ENCODE results near the gene MRPL36.
A peak's percentile ranks its signal among the peaks of the same experiment; 100 is the strongest.

MRPL36 gene

DNA sequence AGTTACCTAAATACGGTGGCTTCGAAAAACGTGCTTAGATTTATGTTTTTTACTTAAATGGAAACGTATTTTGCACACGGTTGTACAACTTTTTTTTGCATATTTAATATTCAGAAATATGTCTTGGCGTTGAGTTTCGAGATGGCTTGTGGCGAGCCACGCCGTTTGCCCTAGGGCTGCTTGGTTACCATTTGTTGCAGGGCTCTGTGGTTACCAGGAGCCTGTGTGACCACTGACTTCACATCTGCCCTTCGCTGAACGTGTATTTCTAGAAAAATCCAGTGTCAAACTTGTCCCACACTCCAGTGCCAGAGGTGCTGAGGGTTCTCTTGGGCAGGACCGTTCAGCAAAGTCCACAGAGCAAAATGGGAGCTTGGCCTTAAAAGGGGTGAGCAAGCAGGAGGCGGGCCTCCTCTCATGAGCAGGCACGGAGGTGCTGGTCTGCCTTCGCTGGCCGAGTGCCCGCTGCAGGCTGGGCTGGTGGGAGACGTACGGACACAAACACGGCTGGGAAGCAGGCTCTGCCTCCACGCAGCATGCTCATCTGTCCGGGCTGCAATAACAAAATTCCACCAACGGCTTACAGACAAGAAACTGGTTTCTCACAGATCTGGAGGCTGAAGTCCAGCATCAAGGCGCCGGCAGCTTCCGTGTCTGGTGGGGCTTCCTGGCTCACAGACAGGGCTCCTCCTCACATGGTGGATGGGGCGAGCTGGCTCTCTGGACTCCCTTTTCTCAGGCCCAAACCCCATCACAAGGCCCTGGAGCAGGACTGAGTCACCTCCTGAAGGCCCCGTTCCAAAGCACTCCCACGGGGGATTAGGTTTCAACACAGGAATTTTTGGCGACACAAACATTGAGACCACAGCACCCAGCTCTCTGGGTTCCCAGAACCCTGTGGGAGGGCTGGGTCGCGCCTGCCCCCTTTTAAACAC lies 5.4 kb downstream of the MRPL36 start:
- no peak for TF ChIP-seq CTCF (conservative IDR thresholded peaks at IDR 0.05; ENCODE audit: low read depth, low read length)
- DNase-seq (ENCODE audit: low read depth), result peak; percentile 92

GRCh38 chr5:1793301-1793740 lies 6.3 kb downstream of the MRPL36 start:
- no peak overlapping the region for H3K4me3 ChIP-seq (ENCODE audit: low read depth, low read length)
- peak; percentile 47 for DNase-seq (ENCODE audit: low read depth)
- no peak for TF ChIP-seq CTCF (conservative IDR thresholded peaks at IDR 0.05; ENCODE audit: low read depth, low read length)

More for the DNA sequence above, 5.4 kb downstream of the MRPL36 start:
- no peak overlapping the region for H3K4me3 ChIP-seq (ENCODE audit: low read depth, low read length)

GRCh38 chr5:1792842-1793266 lies 6.8 kb downstream of the MRPL36 start:
- no peak for TF ChIP-seq CTCF (conservative IDR thresholded peaks at IDR 0.05; ENCODE audit: low read depth, low read length)
- peak; percentile 97 for DNase-seq (ENCODE audit: low read depth)
- no peak overlapping the region for H3K4me3 ChIP-seq (ENCODE audit: low read depth, low read length)

DNA sequence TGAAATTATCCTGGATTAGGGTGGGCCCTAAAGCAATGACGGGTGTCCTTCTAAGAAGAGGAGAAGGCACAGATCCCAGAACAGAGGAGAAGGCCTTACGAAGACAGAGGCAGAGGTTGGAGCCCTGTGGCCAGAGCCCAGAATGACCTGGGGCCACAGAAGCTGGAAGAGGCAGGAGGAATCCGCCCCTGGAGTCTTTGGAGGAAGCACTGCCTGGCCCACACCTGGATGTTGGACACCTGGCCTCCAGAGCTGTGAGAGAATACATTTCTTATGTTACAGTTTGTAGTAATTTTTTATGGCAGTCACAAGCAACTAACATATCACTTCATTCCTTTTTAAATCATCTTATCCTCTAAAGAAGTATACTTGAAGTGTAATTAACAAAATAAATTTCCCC lies 8.5 kb downstream of the MRPL36 start:
- DNase-seq (ENCODE audit: low read depth), result no peak
- no peak overlapping the region for H3K4me3 ChIP-seq (ENCODE audit: low read depth, low read length)
- TF ChIP-seq CTCF (conservative IDR thresholded peaks at IDR 0.05; ENCODE audit: low read depth, low read length), result no peak

GRCh38 chr5:1789834-1790471 lies 9.7 kb downstream of the MRPL36 start:
- peak overlapping the region; percentile 26 for H3K4me3 ChIP-seq (ENCODE audit: low read depth, low read length)
- DNase-seq (ENCODE audit: low read depth), result peak; percentile 79
- no peak for TF ChIP-seq CTCF (conservative IDR thresholded peaks at IDR 0.05; ENCODE audit: low read depth, low read length)

DNA sequence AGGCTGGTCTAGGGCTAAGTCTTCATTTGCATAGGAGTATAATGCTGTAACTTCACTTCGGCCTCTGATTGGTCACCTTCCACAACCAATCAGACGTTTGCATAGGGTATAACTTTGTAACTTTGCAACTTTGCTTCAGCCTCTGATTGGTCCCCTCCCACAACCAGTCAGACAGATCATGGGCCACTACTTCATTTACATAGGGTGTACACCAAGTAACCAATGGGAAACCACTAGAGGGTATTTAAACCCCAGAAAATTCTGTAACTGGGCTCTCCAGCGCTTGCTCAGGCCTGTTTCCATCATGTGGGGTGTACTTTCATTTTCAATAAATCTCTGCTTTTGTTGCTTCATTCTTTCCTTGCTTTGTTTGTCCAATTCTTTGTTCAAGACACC lies 10.2 kb downstream of the MRPL36 start:
- DNase-seq (ENCODE audit: low read depth), result peak; percentile 88
- peak overlapping the region; percentile 7 for H3K4me3 ChIP-seq (ENCODE audit: low read depth, low read length)

- no peak for TF ChIP-seq CTCF (conservative IDR thresholded peaks at IDR 0.05; ENCODE audit: low read depth, low read length)
- H3K4me3 ChIP-seq (ENCODE audit: low read depth, low read length), result no peak overlapping the region
Observed at GRCh38 chr5:1788828-1789227, 10.8 kb downstream of the MRPL36 start.

More at GRCh38 chr5:1788828-1789227, 10.8 kb downstream of the MRPL36 start:
- DNase-seq (ENCODE audit: low read depth), result no peak
